Amniotic epithelial cell (primary cell): ENCODE measurements around the gene RCAN3.

Experiments
- DNase-seq: peaks from one replicate; pipeline ENCODE4 v3.0.0-alpha.2; 2010; ENCODE audit warnings: low read depth

The RCAN3 gene

DNA sequence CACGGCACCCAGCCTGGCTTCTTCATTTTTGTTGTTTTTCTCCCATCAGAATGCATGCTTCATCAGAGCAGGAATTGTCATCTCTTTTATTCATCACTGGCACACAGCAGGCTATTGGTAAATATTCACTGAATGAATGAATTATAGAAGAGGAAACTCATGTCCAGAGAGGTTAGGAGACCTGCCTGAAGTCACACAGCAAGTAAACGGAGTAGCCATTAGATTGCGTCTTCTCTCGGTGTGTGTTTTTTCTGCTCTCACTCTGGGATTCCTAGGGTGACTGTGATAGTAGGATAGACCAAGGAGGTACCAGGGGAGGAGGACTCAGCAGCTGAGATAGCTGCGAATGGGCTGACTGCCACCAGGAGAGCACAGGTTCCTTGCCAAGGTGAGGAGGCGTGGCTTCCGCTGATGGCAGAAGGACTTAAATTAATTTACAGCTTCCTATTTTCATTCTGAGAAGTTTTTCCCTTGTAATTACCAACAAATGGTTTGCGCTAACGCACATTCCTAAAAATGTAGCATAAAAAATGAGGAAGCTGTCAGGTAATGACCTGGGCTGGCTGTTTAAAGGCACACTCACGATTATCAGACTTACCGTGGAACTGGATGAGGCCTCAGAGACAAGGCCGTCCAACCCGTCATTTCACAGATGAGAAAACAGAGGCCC is 48.8 kb downstream of the RCAN3 start:
- no peak for DNase-seq

- DNase-seq, result peak; percentile 92
Measured at GRCh38 chr1:24551960-24552571, 49.4 kb downstream of the RCAN3 start.

DNA sequence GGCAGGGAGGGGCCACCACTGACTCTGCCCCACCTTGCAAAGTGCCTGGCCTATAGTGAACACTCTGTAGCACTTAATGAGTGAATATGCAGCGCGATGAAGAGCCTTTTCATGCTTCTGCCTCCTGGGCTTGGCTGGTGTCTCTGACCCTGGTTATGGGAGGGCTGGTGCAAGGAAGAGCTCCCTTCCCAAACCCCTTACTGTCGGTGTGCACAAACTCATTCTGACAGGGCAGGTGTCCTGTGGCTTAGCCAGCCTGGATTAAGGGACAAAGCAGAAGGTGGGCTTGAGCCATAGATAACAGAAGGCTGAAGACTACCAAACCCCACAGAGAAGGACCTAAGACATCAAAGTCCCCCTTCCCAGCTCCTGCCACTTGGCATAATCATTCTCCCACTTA is 51.3 kb downstream of the RCAN3 start:
- DNase-seq, result no peak

DNA sequence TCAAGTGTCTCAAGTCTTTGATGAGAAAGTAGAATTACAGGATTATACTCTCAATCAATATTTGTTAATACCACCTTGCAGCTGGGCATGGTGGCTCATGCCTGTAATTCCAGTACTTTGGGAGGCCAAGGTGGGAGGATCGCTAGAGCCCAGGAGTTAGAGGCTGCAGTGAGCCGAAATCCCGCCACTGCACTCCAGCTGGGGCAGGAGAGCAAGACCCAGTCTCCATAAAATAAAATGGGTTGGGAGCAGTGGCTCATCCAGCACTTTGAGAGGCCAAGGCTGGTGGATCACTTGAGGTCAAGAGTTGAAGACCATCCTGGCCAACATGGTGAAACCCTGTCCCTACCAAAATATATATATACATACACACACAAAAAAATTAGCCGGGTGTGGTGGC is 52.1 kb downstream of the RCAN3 start:
- no peak for DNase-seq

DNA sequence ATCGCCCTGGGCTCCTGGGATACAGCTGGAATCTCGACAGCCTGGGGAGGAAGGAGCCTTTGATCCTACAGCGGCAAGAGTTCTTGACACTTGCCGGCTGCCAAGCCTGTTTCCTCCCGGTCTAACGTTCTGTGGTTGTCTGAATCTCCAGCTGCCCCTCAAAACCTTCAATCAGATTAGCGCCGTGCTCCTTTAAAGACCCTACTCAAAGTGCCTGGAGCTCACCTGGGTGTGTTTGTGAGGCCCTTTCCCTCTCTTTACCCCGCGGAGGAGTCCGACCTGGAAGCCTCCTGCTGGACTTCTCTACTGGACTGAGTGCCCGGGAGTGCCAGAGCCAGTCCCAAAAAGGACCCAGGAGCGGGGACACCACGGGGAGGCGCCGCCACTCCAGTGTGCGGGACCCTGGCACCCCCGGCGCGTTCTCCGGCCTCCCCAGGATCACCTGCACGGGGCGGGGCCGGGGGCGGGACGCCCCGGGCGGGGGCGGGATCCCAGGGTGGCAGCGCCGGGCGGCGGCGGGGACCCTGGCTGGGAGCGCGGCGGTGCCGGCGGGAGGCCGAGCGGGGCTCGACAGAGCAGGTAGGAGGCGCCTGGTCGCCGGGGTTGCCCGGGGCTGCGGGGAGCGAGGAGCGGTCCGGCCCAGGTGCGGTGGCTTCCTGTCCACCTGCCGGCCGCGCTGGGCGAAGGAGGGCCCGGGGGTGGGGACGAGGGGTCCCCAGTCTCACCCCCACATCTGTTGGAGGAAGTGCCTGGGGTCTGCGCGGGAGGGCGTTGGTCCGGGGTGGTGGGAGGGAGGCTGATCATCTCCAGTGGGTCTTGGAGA is 53.2 kb downstream of the RCAN3 start, which contains the start of gene NCMAP:
Gene NCMAP (plus strand): TSS at position 497 of the 823 bp plus-strand sequence. CDS start 39,344 bp downstream, outside the sequence.
- no peak for DNase-seq

DNA sequence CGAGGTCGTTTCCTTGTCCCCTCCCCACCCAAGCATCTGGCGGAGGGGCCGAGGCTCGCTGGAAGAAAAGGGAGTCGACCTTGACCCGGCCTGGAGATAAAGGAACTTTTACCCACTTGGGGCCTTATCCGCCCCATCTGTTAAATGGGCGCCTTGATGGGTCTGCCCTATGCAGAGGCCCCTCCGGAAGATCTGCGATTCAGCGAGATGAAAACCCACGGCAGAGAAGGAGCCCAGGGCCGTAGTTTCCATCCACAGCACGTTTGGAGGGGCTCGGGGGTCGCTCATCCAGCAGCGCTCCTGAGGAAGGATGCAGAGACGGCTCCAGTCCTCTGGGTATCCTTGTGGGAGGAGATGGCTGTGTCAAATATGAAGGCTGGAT is 53.8 kb downstream of the RCAN3 start:
- DNase-seq, result no peak

- no peak for DNase-seq
Measured at GRCh38 chr1:24557220-24557619, 54.6 kb downstream of the RCAN3 start.

GRCh38 chr1:24557711-24558131 is 55.1 kb downstream of the RCAN3 start:
- no peak for DNase-seq

GRCh38 chr1:24558455-24558854 is 55.8 kb downstream of the RCAN3 start:
- no peak for DNase-seq

DNA sequence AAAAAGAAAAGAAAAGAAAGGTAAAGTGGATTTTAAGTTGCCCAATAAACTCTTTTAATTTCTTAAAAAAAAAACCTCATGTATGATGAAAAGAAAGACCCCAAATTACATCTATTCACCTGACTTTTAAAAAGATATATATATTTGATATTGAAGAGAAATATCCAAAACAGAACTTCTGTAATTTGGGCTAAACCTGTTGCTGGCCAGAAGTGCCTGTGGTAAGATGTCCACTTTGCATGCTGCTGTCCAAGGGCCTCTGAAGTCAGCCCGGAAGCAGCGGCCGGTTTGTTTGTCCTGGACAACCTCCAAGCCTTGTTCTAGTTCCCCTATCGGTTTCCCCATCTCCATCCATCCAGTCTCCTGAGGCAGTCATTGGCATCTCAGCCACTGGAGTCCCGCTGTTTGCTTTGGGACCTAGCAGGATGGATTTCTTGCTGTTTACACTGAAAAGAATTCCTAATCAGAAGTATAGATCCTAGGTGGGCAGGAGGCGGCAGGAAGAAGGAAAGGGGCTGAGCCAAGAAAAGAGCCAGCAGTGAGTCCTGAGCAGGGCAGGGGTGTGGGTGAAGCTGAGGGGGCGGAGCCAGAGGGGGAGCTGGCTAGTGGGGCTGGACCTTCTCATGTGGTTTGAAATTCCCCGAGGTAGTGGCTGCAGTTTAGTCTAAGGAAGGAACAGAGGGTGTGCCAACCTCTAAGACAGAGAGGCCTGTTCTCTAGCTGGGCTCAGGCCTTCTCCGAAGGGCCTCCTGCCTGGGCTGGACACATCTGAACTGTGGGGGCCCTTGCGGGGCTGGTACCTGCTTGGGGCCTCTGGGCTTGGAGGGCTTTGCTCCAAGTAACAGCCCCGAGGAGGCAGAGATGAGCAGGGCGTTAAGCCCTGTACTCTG is 56.5 kb downstream of the RCAN3 start:
- peak; percentile 80 for DNase-seq

DNA sequence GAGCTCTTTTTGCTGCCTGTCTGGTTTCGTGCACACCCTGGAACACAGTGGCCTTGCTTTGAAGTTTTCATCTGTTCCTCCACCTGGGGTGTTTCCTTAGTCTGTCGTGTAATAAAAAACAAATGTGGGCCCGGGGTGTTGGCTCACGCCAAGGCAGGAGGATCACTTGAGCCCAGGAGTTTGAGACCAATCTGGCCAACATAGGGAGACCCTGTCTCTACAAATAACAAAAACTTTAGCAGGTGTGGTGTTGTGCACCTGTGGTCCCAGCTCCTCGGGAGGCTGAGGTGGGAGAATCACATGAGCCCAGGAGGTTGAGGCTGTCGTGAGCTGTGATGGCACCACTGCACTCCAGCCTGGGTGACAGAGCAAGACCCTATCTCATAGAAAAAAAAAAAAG is 57.7 kb downstream of the RCAN3 start:
- DNase-seq, result no peak

GRCh38 chr1:24562625-24563024 is 60.0 kb downstream of the RCAN3 start:
- no peak for DNase-seq

GRCh38 chr1:24564695-24565094 is 62.1 kb downstream of the RCAN3 start:
- DNase-seq, result no peak

DNA sequence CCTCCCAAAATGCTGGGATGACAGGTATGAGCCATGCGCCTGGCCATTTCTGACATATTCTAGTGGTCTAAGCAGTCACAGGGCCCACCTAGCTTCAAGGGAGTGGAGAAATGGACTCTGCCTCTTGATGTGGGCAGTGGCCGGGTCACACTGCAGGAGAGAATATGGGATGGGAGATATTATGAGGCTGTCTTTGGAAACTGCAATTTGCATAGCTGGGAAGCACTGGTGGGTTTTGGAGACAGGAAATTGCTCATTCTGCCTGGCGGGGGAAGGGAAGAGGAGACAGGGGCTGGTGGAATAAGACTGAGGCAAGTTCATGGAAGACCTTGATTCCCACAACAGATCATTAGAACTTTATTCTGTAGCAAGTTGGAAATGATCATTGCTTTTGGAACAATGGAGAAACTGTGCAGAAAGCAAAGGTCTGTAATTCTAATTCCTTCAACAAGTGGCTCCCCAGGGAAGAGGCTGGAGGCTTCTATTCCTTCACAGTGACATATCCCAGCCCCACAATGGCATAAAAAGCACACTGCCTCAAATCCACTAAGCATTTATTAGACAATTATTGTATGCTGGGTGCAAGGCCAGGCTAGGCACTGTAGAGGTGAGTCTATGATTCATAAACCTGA is 63.7 kb downstream of the RCAN3 start:
- DNase-seq, result no peak

DNA sequence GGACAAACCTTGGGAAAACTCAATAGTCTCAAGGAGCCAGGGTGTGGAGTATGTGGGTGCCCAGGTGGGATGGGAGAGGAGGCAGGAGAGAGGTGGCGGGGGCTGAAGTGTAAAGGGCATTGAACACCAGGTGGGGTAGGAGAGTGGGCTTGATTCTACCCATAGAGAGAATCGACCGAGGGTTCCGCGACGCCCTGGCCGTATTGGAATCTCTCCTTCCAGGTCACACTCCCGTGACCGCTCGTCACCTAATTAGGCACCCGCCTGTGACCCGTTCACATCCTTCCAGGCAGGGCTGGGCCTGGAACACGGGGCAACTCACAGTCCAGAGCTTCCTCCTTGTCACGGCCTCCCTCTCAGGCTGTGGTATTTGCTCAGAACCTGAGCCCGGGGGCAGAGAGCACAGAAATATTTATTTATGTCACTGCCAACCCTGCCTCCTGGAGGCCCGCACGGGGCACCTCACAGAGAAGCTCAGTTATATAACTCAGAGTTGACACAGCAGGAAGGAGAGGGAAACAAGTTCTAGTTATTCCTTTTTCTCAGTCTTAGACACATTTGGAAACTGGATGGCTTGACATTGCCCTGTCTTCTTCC is 65.3 kb downstream of the RCAN3 start:
- no peak for DNase-seq

DNA sequence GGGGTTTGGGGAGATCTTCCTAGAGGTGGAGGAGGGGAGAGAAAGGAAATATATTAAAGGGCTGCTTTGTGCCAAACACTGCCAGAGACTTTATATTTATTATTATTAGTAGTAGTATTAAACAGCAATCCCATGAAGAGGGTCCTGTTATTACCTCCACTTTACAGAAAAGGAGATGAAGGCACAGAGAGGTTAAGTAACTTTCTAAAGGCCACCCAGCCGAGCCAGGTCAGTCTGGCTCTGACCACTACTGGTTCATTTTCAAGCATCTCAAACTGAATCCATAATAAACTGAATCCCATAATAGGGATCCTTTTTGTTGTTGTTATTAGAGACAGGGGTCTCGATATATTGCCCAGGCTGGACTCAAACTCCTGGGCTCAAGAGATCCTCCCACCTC is 65.8 kb downstream of the RCAN3 start:
- no peak for DNase-seq

DNA sequence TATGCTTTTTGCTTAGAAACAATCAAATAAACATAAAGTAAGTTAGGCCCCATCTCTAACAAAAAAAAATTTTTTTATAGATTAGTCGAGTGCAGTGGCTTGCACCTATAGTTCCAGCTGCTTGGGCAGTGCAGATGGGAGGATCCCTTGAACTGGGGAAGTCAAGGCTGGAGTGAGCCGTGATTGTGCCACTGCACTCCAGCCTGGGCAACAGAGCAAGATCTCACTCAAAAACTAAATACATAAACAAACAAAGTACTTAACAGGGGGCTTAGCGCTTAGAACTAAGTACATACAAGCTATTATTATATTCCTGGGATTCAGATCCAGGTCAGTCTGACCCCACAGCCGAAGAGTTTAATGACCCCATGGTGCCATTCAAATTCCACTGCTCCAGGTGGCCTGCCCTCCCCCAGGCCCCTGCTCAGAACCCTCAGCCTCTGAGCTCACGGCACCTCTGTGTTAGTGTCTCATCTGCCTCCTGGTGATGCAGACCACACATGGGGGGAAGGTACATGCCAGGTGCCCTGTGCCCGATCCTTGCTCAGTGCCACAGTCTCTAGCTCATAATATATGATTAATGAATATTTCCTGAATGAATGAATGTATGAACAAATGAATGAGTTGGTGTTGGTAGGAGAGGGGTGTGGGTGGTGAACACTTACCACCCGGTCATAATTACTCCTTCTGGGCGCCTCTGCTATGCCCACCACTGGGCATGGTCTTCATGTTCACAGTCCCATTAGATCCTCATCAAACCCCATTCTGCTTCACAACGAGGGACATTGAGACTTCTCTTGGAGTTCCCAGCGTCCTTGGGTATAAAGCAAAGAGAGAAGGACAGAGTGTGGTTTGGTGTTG is 67.9 kb downstream of the RCAN3 start:
- DNase-seq, result no peak

DNA sequence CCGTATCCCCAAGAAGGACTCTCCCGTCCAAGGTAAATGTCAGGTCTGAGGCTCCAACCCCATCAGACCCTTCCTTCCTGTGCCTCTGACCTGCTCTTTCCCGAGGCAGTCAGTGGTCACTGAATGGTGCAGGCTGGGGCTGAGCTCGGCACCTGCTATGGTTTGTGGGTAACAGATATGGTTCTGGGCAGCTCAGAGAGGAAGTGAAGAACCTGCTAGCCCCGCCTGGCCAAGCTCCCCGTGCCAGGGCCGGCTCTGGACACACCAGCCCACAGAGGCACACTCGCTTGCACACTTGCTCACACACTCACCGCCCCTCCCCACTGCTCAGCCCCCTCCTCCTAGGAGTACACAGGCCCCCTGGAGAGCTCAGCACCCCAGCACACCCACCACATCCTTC is 69.7 kb downstream of the RCAN3 start:
- no peak for DNase-seq

- DNase-seq, result no peak
Measured at GRCh38 chr1:24575905-24576587, 73.4 kb downstream of the RCAN3 start.

DNA sequence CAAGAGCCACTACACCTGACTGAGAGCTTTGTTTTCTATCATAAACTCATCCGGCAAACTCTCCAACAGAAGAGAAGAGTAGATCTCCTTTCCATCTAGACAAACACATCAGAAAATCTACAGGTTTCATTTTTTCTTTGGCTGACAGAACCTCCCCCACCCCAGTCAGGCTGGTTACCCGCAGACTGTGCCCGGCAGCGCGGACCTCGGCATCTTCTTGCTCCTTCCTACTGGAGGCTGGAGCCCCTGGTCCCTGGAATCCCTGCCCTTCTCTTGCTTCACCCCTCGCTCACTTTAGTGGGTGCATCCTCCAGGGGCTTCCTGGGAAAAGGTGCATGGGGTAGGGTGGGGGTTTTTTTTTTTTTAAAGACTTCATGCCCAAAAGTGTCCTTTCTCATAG is 76.2 kb downstream of the RCAN3 start:
- DNase-seq, result no peak
